Right renal pelvis (tissue), 4 donors: ENCODE measurements around the gene FAM151A. TPM values are rescaled to one million over a fixed set of nuclear protein-coding genes. Genes with fewer than 3 reads are reported as not detected.

Experiments
- DNase-seq, 4 donors: peaks; one replicate each; pipeline ENCODE4 v3.0.0-alpha.2; 2013; ENCODE audit warnings: low read depth in 4 of 4, low spot score in 3 of 4, missing footprints in 1 of 4
- polyA plus RNA-seq, 4 donors: library from polyadenylated mRNA; unstranded; fragments of 120-200 nt; gene quantifications; one replicate each; pipeline ENCODE4 v1.2.1, GENCODE V29; 2013; ENCODE audit not compliant: insufficient read length in 4 of 4

Gene FAM151A
- polyA plus RNA-seq = 10 to 100 TPM; 24.6 to 35.1 (median 31.8) TPM

- no peak for DNase-seq
Observed at GRCh38 chr1:54623216-54624007, at the start of gene FAM151A. Gene FAM151A, minus strand, starts transcription at chr1:54623525. Its CDS starts 130 bp downstream, at chr1:54623395.

- DNase-seq = no peak
Observed at GRCh38 chr1:54671985-54672608, 48.8 kb upstream of the FAM151A start.

- no peak for DNase-seq
Observed at GRCh38 chr1:54668567-54668966, 45.2 kb upstream of the FAM151A start.

- DNase-seq = no peak
Observed at GRCh38 chr1:54667797-54668196, 44.5 kb upstream of the FAM151A start.

- no peak for DNase-seq
Observed at GRCh38 chr1:54666333-54666732, 43.0 kb upstream of the FAM151A start.

GRCh38 chr1:54665852-54666251 is 42.5 kb upstream of the FAM151A start:
- no peak for DNase-seq

GRCh38 chr1:54664364-54664763 is 41.0 kb upstream of the FAM151A start:
- DNase-seq = no peak

- no peak for DNase-seq
Observed at GRCh38 chr1:54663725-54664124, 40.4 kb upstream of the FAM151A start.

GRCh38 chr1:54658164-54658913 is 35.0 kb upstream of the FAM151A start:
- DNase-seq = no peak

GRCh38 chr1:54653036-54653435 is 29.7 kb upstream of the FAM151A start:
- no peak for DNase-seq

- DNase-seq = no peak
Observed at GRCh38 chr1:54652168-54652567, 28.8 kb upstream of the FAM151A start.

- DNase-seq = no peak
Observed at GRCh38 chr1:54651608-54652007, 28.3 kb upstream of the FAM151A start.

- DNase-seq = no peak
Observed at GRCh38 chr1:54650417-54650816, 27.1 kb upstream of the FAM151A start.

GRCh38 chr1:54649921-54650320 is 26.6 kb upstream of the FAM151A start:
- no peak for DNase-seq

GRCh38 chr1:54649130-54649898 is 26.0 kb upstream of the FAM151A start:
- DNase-seq = peak in 3 of 4 donors; percentile 20 to 31 (median 30)

GRCh38 chr1:54645806-54646676 is 22.7 kb upstream of the FAM151A start:
- DNase-seq = no peak

- no peak for DNase-seq
Observed at GRCh38 chr1:54643736-54644135, 20.4 kb upstream of the FAM151A start.

- no peak for DNase-seq
Observed at GRCh38 chr1:54640863-54641836, 17.8 kb upstream of the FAM151A start, which contains the start of gene MROH7. Gene MROH7, plus strand, starts transcription at chr1:54641786. Its CDS starts 11,141 bp downstream, at chr1:54652927.
